HG03571 (cell line): ENCODE data around the gene KIDINS220.
A peak's percentile ranks its signal among the peaks of the same experiment; 100 is the strongest.

Experiments used
- ATAC-seq: cut with Tn5 transposase; IDR thresholded peaks from one replicate; pipeline ENCODE4 v1.9.1; 2021; ENCODE audit not compliant: unreplicated experiment

Gene KIDINS220

GRCh38 chr2:8836971-8837794 is at the start of gene KIDINS220:
KIDINS220 (minus strand) TSS chr2:8837613; CDS start chr2:8827093, 10,520 bp downstream.
- ATAC-seq, result peak; percentile 93

- no peak for ATAC-seq
Observed at GRCh38 chr2:8886876-8887275, 49.5 kb upstream of the KIDINS220 start.

DNA sequence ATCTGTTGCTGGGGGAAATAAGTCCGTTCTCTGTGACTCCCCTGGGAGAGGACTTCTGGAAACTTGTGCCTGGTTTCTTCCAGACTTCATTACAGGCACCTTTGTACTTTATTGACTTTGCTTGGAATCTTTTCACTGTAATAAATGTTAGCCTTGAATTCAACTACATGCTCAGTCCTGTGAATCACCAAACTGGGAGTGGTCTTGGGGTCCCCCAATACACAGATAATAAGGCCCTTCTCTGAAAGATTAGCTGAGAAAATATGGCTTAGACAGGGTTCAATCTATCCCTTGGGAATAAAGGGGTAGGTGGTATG is 48.7 kb upstream of the KIDINS220 start:
- no peak for ATAC-seq

DNA sequence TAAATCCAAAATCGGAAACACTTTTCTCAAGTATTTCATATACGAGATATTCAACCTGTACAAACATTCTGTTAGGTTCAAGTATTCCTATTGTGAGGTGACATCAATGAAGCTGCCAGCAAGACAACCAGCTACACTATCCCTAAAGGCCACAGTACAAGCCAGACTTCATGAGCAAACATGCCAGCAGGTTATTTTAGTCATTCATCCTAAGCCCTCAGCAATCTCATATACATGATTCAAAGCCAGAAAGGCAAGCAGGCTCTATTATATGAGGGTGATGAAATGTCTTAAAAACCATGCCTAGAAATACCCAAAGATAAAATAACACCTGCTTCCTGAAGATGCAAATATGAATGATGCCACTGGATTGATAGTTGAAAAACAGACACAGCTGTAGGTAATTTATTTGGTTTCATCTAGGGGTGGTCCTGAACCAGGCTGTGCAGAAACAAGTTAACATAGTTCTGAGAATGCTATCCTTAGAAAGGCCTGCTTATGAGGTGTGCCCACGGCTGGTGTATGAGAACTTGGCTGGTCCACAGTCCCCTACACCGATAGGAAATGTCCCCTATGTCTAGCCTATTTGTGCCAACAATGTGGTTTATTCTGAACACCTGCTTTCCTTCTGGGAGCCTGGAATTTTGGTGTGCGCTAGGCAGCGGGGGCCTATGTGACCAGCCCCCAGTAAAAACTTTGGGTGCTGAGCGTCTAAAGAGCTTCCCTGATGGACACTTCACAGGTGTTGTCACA is 48.2 kb upstream of the KIDINS220 start:
- no peak for ATAC-seq

DNA sequence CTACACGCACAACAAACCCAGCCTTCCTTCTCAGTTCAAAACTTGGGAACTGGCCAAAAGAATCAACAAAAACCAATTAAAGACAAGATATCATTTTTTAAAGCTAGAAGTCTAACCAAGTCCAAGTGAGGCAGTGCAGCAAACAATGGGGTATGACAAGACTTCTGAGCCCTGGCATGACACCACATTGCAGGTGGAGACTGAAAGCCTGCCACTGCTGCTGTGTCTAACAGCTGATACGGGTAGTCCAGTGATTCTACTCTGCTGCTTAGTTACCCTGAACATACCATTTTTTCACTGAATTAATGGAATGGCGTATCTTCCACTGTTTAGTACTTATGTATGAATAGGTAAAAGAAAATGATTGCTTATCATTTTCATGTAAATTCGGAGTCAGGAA is 47.4 kb upstream of the KIDINS220 start:
- ATAC-seq, result no peak

- ATAC-seq, result no peak
Observed at GRCh38 chr2:8882094-8882493, 44.7 kb upstream of the KIDINS220 start.

- ATAC-seq, result no peak
Observed at GRCh38 chr2:8877894-8878293, 40.5 kb upstream of the KIDINS220 start.

DNA sequence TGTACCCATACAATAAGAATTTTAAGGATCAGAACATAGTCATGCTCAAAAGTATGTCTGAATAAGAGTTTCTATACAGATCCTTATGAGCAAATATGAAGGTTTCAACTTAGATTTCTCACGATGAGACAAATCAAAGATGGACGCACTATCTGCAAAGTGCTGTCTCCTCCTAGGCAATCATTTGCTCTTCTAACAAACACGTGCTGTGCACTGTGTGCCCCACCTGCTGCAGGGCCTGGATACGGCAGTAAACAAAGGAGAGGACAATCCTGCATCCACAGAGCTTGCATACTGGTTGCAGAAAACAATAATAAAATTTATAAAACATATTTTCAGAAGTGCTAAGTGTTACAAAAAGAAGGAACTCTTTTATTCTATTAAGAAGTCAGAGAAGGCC is 39.9 kb upstream of the KIDINS220 start:
- ATAC-seq, result no peak

DNA sequence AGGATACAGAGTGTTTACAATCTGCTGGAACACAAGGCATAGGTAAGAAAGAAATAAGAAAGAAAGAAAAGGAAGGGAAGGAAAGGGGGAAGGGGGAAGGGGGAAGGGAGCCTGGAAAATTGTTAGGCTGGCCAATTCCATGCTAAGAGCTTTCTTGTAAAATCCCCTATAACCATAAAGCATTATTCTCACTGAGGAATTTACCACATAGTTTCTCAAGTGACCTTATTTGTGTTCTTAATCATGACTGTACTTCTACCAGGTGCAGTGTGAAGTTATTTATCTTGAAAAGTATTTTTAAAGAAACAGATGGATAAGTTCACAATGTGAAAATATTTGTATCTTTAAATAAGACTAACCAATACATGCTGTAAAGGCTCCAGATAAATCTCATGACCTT is 39.2 kb upstream of the KIDINS220 start:
- ATAC-seq, result no peak

- ATAC-seq, result no peak
Observed at GRCh38 chr2:8872821-8873432, 35.5 kb upstream of the KIDINS220 start.

DNA sequence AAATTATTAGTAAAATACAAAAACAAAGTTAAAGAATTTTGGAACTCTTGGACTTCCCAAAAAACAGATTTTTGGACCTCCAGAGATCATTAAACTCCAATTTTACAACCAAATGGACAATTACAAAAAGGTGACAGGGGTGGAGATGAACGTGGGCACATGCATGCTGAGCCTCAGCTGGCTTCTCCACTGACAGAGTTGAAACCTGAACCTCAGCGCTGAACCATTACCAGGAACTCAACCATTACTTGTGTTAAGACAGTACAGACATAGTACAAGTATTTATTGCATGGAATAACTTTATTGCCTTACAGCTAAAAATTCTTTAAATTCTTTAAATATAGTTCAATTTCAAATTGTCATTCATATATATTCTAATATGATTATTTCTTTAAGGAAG is 33.0 kb upstream of the KIDINS220 start:
- ATAC-seq, result no peak

DNA sequence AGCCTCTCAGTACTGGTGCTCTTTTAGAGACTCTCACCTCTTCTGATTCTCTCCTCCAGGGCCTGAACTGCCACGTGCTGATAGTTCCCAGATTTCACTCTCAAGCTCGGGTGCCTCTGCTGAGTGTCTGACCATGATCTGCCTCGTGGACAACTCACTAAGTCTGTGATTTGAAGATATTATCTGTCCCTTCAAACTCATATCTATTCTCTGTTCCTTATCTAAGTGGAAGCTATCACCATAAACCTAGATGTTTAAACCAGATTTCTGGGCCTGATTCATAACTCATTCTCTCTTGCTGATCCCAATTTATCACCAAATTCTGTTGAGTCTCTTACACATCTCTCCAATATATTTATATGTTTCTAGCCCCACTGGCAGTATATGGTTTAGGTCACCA is 29.9 kb upstream of the KIDINS220 start:
- ATAC-seq, result no peak

DNA sequence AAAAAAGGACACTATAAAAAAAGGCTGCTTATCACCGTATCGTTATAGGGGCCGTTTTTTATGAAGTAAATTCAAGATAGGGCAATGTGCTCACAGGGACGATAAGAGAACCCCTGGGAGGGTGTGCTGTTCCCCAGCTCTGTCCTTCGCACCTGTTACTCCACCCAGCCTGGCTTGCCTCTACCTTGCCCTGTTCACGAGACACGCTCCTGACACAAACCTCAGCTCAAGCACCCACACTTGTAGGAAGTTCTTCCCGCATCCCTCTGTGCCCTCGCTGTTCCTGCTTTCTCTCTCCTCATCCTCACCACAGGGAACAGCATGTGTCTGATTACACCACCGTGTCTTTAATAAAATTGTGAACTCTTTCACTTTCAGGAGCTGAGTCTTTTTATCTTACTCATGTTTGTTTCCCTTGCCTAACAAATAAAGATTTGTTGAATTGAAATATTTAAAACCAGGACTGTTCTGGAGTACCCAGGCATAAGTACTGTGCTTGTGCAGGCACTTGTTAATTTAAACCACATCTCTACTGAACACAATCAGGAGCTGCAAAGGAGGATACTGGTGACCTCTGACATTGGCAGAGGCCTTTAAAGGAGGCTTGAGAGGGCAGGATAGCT is 26.0 kb upstream of the KIDINS220 start:
- ATAC-seq, result no peak

GRCh38 chr2:8862230-8862629 is 24.8 kb upstream of the KIDINS220 start:
- no peak for ATAC-seq

DNA sequence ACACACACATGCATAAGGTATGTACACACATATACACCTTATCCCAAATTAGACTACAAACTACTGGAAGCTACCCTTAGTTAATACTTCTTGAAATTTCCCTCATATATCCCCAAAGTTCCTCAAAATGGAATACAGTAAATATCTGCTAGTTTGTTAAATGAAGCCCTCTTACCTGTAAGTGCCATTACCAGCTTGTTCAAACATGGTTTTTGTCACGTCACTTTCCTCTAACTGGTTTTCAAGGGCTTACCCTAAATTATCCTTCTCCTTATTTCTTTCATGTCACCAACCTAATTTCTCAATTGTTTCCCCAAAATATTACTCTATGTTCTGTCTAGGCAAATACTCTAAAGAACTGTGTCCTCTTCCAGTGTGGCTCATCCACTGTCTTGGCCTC is 24.4 kb upstream of the KIDINS220 start:
- ATAC-seq, result no peak

DNA sequence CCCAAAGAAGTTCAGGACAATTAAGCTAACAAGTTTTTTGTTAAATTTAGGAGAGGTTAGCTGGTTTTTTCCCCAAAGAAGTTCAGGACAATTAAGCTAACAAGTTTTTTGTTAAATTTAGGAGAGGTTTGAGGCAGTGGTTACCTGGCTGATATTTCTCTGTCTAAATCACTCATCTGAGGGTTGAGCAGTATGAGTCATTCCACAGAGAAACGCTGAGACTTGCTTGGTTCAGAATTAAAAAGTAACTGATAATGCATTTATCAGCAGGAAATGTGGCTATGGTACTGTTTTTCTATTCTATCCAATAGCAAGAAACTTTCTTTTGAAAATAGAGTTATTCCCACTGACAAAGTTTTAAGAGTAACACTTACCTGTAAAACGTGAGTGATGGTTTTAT is 22.8 kb upstream of the KIDINS220 start:
- ATAC-seq, result no peak

DNA sequence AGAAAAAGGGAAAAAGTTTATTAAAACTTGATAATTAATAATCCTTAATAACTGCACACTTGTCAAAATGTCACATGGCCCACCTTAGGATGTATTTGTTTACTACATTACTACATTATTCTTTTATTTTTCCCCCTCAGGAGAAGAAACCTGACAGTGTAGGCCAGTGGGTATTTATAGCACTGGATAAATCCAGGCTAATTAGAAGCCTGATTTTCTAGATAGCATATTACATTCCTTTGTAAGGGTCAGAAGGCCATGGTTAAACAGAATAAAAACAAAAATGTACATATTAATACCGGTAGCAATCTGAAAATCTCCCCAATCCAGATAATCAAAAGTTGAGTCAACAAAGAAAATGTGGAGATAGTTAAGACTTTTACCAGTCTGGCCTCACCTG is 21.5 kb upstream of the KIDINS220 start:
- ATAC-seq, result no peak

GRCh38 chr2:8858264-8858663 is 20.9 kb upstream of the KIDINS220 start:
- ATAC-seq, result no peak

DNA sequence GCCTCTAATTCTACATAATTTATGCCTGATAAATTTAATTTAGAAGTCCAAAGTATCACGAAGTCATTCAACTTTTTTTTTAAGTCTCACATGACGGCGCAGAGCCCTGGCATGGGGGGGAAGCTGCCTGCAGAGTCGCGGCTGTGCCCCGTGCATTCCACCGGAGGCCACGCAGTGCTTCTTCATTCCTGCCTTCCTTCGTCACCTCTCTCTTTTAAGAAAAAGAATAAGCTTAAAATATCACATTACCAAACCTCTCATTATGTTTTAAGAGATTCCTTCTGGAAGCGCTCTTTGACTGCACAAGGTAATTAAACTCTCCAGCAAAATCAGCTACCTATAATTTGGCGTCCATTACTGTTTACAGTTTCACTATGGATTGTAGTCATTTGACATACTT is 20.3 kb upstream of the KIDINS220 start:
- ATAC-seq, result no peak

DNA sequence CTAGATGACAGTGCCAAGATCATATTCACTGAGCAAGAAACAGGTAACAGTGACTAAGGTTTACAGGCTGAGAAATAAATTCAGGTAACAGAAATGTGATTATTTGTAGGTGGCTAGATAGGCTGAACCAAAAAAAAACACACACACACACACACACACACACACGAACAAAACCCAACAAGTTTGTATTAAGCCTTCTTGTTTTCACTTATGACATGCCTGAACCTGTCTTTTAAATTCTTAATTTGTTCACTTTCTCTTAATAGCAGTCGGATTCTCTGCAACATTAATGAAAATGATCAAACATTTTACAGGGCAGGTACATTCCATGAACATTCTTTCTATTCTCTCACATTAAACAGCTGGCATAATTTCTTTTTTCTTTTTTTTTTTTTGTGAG is 18.8 kb upstream of the KIDINS220 start:
- ATAC-seq, result no peak

DNA sequence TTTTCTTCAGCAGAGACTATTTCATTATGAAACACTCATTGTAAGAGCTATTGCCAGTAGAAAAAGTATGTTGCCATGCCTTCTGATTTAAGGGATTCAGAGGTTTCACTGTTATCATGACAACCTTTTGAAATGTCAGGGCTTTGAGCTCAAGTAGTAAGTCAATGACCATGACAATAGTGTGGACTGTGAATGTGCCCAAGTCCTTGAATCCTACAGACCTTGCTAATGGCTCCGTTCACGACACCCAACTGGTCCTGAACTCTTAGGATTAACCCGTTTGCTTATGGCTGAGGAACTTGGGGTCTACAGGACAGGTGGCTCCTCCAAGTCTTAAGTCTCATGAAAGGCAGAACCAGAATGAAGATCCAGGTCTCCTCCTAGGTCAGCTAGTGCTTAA is 17.6 kb upstream of the KIDINS220 start:
- ATAC-seq, result no peak

GRCh38 chr2:8853426-8853825 is 16.0 kb upstream of the KIDINS220 start:
- no peak for ATAC-seq
